ENCODE measurements around the gene HES7.

GRCh38 chr17:8140065-8141029 is 16.4 kb upstream of the HES7 start:
- TF ChIP-seq CTCF (IDR thresholded peaks at IDR 0.05) = no peak
- no peak for TF ChIP-seq POLR2A (IDR thresholded peaks at IDR 0.05)
- TF ChIP-seq POLR2AphosphoS5 (IDR thresholded peaks at IDR 0.05) = no peak
- TF ChIP-seq EP300 (IDR thresholded peaks at IDR 0.05) = no peak
